SU-DHL-6 (cell line): ENCODE results near the gene ZBED3.
A peak's percentile ranks its signal among the peaks of the same experiment; 100 is the strongest.

Experiments used
- H2AFZ ChIP-seq: fragments of 200-600 bp; sonication (generic); 2 replicates; pipeline ENCODE4 v1.6.1; 2014; ENCODE audit warnings: low read depth, mild to moderate bottlenecking, moderate library complexity, mixed read lengths, antibody characterized with exemption, low read length; ENCODE audit not compliant: severe bottlenecking
- H3F3A ChIP-seq: fragments of 200-600 bp; shearing (Covaris generic); 2 replicates; pipeline ENCODE4 v1.6.0; 2016; ENCODE audit warnings: antibody characterized with exemption, mild to moderate bottlenecking; ENCODE audit not compliant: insufficient read depth
- H3K27ac ChIP-seq: fragments of 200-600 bp; sonication (generic); 2 replicates; pipeline ENCODE4 v1.5.1; 2016; ENCODE audit warnings: low read depth, mild to moderate bottlenecking, low read length, moderate library complexity, mixed read lengths
- H3K27me3 ChIP-seq: fragments of 200-600 bp; sonication (generic), shearing (Covaris generic); 2 replicates; pipeline ENCODE4 v1.6.0; 2014; ENCODE audit warnings: mild to moderate bottlenecking, low read length
- H3K36me3 ChIP-seq: fragments of 200-600 bp; sonication (generic); 2 replicates; pipeline ENCODE4 v1.6.1; 2014; ENCODE audit warnings: mild to moderate bottlenecking, low read length, mixed read lengths
- H3K4me2 ChIP-seq: fragments of 300-600, 200-600 bp; shearing (Covaris generic), sonication (generic); 2 replicates; pipeline ENCODE4 v1.6.0; 2014; ENCODE audit warnings: low read length, low read depth, mild to moderate bottlenecking; ENCODE audit not compliant: poor library complexity, severe bottlenecking
- H3K4me3 ChIP-seq: fragments of 200-600 bp; sonication (generic); 2 replicates; pipeline ENCODE4 v1.5.1; 2014; ENCODE audit warnings: antibody characterized with exemption, low read length, mild to moderate bottlenecking, mixed read lengths; ENCODE audit not compliant: insufficient read depth, poor library complexity, severe bottlenecking
- H3K79me2 ChIP-seq: fragments of 200-600 bp; sonication (generic); 2 replicates; pipeline ENCODE4 v1.6.1; 2014; ENCODE audit warnings: mild to moderate bottlenecking, low read length, moderate library complexity; ENCODE audit not compliant: insufficient read depth
- H3K9ac ChIP-seq: fragments of 200-600 bp; sonication (generic); 2 replicates; pipeline ENCODE4 v1.7.0; 2014; ENCODE audit warnings: mild to moderate bottlenecking, low read length
- H3K9me2 ChIP-seq: fragments of 200-600 bp; sonication (generic); replicated peaks from 2 replicates; pipeline ENCODE4 v1.6.1; 2014; ENCODE audit warnings: low read length; ENCODE audit not compliant: insufficient read depth
- H3K9me3 ChIP-seq: fragments of 200-600 bp; sonication (generic); 2 replicates; pipeline ENCODE4 v1.6.1; 2014; ENCODE audit warnings: low read length, mixed read lengths; ENCODE audit not compliant: insufficient read depth
- H4K20me1 ChIP-seq: fragments of 200-600 bp; sonication (generic); 2 replicates; pipeline ENCODE4 v1.6.1; 2014; ENCODE audit warnings: low read depth, mild to moderate bottlenecking, antibody characterized with exemption, low read length, moderate library complexity, mixed read lengths
- EZH2phosphoT487 ChIP-seq: fragments of 200-600 bp; sonication (generic), shearing (Covaris generic); conservative IDR thresholded peaks from 2 replicates; pipeline ENCODE4 v1.6.1; 2018; ENCODE audit warnings: mild to moderate bottlenecking, antibody characterized with exemption, low read length, moderate library complexity, mixed read lengths
- TF ChIP-seq, protein P1 (sequence below): fragments of 200-600 bp; sonication (generic); IDR thresholded peaks from one replicate; pipeline ENCODE4 v1.5.1; 2017; ENCODE audit warnings: antibody characterized with exemption, mild to moderate bottlenecking, low read length, moderate library complexity; ENCODE audit not compliant: insufficient read depth, poor library complexity, severe bottlenecking

ZBED3 gene

DNA sequence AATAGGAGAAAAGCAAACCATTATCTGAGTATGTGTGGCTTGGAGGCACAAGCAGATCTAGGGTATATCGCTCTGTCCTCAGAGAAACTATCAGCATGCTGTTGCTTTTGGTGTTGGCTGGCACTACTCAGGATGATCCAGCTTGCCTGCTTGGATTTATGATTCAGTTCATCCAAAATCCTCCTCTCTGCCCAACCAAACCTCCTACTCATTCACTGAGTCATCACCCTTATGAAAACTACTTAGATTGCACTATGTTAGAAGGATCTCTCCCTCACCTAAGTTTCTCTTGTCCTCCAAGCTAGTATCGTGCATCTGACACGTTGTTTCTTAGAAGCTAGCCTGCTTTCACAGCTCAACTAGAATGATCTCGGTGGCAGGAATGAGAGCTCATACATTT lies 14.2 kb upstream of the ZBED3 start:
- Histone ChIP-seq H3K27ac (no peak overlapping the region), H2AFZ (no peak overlapping the region), H3K4me3 (no peak overlapping the region), H3K9ac (no peak overlapping the region), H4K20me1 (no peaks in the 10 kb centered on the region), H3K9me3 (no peaks in the 10 kb centered on the region), H3K36me3 (no peaks in the 10 kb centered on the region), H3F3A (no peaks in the 10 kb centered on the region), H3K9me2 (no peaks in the 10 kb centered on the region), H3K79me2 (no peaks in the 10 kb centered on the region), H3K27me3 (no peaks in the 10 kb centered on the region), H3K4me2 (no peak overlapping the region)
- TF ChIP-seq EZH2phosphoT487, result no peak
- TF ChIP-seq, protein P1, sequence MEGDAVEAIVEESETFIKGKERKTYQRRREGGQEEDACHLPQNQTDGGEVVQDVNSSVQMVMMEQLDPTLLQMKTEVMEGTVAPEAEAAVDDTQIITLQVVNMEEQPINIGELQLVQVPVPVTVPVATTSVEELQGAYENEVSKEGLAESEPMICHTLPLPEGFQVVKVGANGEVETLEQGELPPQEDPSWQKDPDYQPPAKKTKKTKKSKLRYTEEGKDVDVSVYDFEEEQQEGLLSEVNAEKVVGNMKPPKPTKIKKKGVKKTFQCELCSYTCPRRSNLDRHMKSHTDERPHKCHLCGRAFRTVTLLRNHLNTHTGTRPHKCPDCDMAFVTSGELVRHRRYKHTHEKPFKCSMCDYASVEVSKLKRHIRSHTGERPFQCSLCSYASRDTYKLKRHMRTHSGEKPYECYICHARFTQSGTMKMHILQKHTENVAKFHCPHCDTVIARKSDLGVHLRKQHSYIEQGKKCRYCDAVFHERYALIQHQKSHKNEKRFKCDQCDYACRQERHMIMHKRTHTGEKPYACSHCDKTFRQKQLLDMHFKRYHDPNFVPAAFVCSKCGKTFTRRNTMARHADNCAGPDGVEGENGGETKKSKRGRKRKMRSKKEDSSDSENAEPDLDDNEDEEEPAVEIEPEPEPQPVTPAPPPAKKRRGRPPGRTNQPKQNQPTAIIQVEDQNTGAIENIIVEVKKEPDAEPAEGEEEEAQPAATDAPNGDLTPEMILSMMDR, result no peak

DNA sequence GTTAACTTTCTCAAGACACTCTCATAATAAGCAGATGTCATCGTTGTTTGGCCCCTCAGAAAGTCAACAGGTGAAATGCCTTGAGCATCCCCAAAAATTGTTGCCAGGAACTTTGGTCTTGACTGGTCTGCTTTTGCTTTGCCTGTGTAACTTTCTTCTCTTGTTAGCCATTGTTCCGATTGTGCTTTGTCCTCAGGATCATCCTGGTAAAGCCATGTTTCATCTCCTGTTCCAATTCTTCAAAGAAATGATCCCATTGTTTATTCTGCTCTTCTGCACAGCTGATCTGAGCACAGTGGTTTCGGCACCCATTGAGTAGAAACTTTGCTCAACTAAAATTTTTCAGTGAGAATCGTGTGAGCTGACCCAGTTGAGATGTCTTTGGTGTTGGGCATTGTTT lies 8.1 kb upstream of the ZBED3 start:
- no peak overlapping the region for H2AFZ ChIP-seq
- H3K9me2 ChIP-seq, result no peaks in the 10 kb centered on the region
- no peaks in the 10 kb centered on the region for H3F3A ChIP-seq
- no peaks in the 10 kb centered on the region for H4K20me1 ChIP-seq
- no peaks in the 10 kb centered on the region for H3K9me3 ChIP-seq
- no peaks in the 10 kb centered on the region for H3K36me3 ChIP-seq
- no peak overlapping the region for H3K4me3 ChIP-seq
- H3K4me2 ChIP-seq, result no peak overlapping the region
- H3K79me2 ChIP-seq, result no peaks in the 10 kb centered on the region
- H3K27me3 ChIP-seq, result no peaks in the 10 kb centered on the region
- no peak overlapping the region for H3K9ac ChIP-seq
- no peak overlapping the region for H3K27ac ChIP-seq
- TF ChIP-seq, protein P1, result no peak
- no peak for TF ChIP-seq EZH2phosphoT487

DNA sequence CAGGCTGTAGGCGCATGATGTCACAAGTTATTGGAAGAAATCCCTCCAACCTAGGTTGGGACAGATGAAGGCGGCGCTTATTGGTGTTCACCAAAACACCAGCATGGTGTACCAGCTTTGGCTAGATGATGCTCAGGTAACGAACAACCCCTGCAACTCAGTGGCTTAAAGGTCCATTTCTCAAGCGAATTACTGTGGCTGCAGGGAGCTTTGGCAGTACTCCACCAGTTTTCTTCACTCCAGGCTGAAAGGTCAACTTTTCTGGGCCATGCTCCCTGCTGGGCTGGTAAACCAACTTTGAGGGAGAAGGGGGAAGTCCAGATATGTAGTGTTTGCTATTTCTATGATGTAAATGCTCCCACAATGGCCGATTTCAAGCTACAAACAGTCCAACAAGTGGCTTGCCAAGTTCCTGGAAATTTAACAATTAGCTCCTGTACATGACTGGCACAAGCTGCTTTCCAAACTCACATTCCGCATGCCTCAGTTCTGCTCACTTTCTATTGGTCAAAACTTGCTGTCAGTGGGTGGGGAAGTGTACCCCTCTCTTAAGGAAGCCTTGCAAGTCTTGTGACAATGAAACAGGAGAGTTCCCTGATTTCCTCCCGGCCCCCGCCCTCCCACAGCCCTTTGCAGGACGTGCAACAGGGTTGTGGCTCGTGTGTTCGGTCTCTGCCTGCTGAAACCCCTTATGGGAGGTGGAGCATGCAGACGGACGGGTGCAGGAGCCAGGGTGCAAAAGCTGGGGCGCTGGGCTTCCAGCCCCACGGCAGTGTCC lies 588 bp upstream of the ZBED3 start:
- H2AFZ ChIP-seq, result peak overlapping the region; percentile 77
- no peaks in the 10 kb centered on the region for H3K27me3 ChIP-seq
- H3K4me3 ChIP-seq, result peak overlapping the region; percentile 70
- peak overlapping the region; percentile 76; the same call in 1 of the 2 replicates for H3K27ac ChIP-seq
- H3K4me2 ChIP-seq, result peak overlapping the region; percentile 99
- peak overlapping the region; percentile 71 for H3K9ac ChIP-seq
- no peaks in the 10 kb centered on the region for H3K9me3 ChIP-seq
- no peaks in the 10 kb centered on the region for H4K20me1 ChIP-seq
- TF ChIP-seq, protein P1, result no peak
- TF ChIP-seq EZH2phosphoT487, result no peak
- peaks cover 9% of the 10 kb centered on the region; the same call in 1 of the 2 replicates for H3K79me2 ChIP-seq
- H3F3A ChIP-seq, result no peaks in the 10 kb centered on the region
- H3K36me3 ChIP-seq, result peaks cover 3% of the 10 kb centered on the region; the same call in 1 of the 2 replicates
- no peaks in the 10 kb centered on the region for H3K9me2 ChIP-seq
